GM21423 (cell line): Measurements from ENCODE around the gene PDE4D.

Source experiments
- ATAC-seq: cut with Tn5 transposase; IDR thresholded peaks from one replicate; pipeline ENCODE4 v1.9.1; 2021; ENCODE audit warnings: mild to moderate bottlenecking, moderate library complexity; ENCODE audit not compliant: unreplicated experiment

The PDE4D gene

DNA sequence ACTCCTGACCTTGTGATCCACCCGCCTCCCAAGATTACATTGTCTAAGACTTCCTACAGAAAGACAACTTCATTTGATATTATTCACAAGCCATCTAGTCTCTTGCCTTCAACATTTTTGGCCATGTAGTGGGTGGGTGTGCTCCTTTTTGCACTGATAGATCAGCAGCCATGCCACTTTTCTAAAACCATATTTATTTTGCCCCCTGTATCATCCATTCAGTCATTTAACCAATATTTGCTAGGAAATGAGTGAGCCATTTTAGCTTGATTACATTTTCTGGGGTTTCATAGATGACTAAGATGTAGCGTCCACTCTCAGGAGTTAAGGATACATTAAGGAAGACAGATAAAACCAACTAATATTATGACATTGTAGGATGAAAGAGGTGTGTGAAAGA is 755.0 kb downstream of the PDE4D start:
- ATAC-seq = no peak

- ATAC-seq = no peak
Measured at GRCh38 chr5:59137846-59138245, 755.7 kb downstream of the PDE4D start.

DNA sequence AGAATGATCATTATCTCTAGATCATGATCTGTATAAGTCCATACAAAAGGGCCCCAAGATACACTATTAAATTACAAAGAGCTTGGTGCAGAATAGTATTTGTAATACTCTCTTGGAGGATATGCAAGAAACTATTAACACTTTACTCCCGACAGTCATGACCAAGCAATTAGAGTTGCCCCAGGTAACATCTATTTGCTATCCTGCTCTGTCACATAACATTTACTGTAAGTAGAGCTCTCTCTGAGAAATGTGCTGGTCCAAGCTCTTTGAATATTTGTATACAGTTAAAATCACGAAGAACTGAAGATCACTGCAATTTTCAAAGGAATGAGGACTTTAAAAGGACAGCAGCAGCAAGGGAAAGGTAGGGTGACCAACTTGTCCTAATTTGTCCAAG is 757.0 kb downstream of the PDE4D start:
- no peak for ATAC-seq

GRCh38 chr5:59134471-59135163 is 758.9 kb downstream of the PDE4D start:
- no peak for ATAC-seq

GRCh38 chr5:59133764-59134261 is 759.7 kb downstream of the PDE4D start:
- ATAC-seq = no peak

GRCh38 chr5:59132131-59132530 is 761.4 kb downstream of the PDE4D start:
- ATAC-seq = no peak

DNA sequence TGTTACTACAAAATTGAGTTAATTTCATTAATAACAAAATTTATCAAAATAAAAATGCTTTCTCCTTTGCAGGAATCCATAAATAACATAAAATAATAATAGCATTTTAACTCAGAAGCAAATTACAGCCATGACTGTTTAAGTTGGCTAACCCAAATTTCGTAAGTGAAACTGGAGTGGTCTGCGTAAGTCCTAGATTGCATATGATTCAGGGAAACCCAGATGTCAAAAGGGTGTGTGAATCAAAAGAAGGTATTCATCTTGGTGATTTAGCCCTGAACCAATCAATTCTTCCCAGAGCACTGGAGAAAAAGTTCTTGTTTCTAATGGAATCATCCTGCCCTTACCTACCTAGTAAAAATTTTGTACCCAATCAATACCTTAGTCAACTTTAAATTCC is 763.1 kb downstream of the PDE4D start:
- no peak for ATAC-seq

DNA sequence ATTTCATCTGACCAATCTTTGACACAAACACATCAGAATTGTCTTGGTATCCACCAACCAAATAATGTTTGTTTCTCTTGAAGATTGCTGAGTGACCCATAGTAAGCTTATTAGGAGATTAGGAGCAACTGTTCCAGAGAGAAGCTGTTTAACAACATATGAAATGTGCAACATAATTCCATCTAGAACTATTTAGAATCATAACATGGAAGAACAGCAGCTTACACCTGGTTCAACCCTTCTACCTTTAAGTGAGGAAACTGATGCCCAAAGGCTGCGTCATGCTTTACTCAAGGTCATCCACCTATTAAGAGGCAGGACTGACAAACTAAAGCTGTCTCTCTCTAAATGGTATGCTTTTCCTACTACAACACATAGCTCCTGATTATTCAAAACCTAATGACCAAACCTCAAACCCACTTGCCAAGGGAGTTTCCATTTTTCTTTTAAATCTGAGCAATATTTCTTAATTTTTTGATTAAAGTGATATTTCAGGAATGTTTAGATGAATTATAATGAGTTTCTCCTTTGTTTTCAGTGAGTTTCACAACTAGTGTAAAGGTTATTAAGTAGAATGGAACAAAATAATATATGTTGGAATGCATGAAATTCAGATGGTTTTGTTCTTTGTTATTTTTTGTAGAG is 764.8 kb downstream of the PDE4D start:
- ATAC-seq = no peak

GRCh38 chr5:59126708-59127573 is 766.6 kb downstream of the PDE4D start:
- ATAC-seq = peak; percentile 19

DNA sequence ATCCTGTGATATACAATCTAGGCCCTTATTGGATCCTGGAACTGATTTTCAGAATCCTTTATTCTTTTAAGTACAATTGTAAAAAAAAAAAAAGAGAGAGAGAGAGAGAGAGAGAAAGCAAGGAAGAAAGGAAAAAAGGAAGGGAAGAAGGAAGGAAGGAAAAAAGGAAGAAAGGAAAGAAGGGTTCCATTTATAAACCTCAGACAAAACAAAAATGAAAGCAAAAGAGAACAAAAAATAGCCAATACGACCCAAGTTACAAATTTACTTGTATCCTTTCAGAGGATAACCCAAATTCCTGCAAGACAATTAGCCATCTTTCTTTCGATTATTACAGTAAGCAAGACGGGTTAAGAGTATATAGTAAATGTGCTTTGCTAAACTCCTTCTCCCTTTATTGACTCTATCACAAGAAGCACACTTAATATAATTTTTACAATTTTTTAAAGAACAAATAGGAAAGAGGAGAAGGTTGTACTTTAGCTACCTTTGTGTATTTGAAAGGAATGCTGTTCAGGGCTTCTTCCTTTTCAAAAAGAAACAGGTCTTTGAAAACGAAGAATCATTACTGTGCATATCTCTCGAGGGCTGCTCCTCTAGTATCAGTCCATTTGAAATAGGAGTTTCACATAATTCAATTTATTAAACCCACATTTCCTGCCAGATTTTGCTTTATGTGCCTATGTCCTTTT is 767.4 kb downstream of the PDE4D start:
- no peak for ATAC-seq

DNA sequence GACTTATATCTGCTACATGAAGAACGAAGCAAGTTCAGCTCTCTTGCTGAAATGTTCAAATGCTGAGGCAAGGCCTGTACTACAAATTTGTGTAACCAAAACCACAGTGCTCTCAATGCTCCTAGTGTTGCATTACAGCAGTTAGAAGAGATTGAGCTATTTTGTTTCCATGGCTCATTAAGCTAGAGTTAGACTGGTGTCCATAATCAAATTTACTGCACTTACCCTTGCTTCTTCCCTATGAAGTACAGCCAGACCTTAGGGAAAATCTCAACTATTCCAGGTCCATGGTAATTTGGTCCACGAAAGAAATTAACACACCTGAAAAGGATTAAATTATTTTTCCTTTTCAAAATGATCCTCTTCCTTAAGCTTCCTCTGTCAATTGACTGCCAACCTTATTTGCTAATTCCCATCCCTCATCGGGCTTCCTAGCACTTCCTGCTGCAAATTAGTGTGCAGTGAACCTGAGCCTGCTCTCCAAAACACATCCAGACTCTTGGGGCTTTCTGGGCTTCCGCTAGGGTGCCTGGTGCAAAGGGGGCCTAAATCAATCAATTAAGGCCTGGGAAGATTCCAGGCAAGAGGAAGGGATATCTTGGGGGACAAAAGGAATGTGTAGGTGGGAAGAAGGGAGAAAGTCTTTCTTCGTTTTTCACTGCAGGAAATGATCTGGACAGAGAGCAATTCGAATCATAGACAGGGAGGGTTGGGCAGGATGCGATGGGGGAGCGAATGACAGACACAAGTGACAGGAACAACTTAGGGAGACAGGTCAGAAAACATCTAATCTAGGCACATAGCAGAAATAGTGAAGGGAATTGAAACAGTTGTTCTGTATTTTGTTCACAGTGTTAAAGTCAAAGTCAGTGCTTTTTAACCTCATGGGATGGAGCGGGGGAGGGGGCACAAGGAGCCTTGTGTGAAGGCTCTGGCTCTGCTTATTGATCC is 768.2 kb downstream of the PDE4D start:
- ATAC-seq = no peak

DNA sequence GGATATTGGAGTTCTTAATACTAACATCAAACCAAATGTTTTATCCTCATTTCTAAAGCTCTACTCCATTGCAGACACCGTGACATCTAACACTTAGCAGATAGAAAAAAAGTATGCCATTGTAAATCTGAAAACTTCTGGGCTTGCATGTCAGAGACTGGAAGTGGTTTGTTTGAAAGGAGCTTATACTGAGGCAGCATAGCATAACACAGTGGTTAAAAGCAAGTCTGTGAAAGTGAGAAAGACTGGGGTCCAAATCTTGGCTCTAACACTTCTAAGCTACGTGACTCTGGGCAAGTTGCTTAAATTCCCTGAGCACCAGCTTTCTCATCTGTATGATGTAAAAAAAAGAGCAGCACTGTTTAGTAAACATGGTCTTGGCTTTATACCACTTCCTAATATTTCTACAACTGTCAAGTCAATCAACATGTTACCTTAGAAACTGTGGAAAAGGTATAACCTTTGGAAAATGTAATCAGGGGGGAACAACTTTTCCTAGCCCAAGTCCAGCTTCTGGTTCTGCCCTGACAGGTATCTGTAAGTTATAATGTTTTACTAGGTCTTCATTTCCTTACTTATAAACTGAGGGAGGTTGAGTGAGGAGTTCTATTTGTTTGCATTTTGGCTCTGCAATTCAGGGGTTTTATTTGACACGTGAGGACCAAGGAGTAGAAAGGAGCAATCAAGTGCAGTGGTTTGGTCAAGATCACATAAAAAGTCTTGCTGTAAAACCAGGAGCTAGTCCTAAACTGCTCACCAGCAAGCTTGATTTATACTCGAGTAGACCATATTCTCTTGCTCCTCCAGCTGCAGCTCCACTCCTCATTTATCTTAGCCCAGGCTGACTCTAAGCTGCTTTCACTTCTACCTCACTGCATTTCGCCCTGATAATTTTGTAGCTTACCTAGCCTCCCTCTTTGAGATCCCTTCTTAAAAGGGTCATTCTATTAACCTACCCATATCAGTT is 769.6 kb downstream of the PDE4D start:
- ATAC-seq = peak; percentile 54

GRCh38 chr5:59119480-59119879 is 774.0 kb downstream of the PDE4D start:
- no peak for ATAC-seq

DNA sequence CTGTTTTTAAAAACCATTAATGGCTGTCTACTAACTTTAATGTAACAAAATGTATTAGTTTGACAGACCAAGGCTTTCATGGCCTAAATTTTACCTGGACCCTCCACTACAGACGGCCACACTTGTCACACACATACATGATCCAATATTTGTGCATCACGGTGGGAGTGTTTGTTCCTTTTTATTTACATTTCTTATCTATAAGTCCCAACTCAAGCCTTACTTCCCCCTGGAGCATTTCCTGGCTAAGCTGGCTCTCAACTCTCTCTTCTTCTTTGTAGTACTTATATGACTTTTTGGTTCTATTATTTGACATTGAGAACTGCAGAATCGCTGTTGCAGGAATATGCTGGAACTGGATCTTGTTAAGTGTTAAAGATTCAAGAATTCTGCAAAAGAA is 776.2 kb downstream of the PDE4D start:
- no peak for ATAC-seq

GRCh38 chr5:59116231-59116865 is 777.2 kb downstream of the PDE4D start:
- ATAC-seq = no peak

GRCh38 chr5:59115345-59115744 is 778.2 kb downstream of the PDE4D start:
- ATAC-seq = no peak

DNA sequence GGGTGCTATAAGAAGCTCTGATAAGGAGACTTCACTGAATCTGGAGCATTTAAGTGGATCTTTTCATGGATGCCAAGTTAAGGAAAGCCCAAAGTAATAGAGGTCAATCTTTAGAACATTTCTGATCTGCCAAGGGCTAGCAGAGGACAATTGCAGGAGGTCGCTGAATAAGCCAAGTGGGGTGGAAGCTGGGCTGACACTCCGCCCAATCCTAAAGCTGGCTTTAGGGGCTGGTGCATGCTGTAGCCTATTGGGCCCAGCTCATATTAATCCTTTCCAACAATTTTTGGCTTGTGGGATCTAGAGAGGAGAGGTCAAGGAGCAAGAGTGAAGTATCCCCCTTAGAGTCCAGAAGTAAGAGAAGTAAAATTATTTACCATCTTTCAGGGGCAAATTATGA is 784.1 kb downstream of the PDE4D start:
- no peak for ATAC-seq

DNA sequence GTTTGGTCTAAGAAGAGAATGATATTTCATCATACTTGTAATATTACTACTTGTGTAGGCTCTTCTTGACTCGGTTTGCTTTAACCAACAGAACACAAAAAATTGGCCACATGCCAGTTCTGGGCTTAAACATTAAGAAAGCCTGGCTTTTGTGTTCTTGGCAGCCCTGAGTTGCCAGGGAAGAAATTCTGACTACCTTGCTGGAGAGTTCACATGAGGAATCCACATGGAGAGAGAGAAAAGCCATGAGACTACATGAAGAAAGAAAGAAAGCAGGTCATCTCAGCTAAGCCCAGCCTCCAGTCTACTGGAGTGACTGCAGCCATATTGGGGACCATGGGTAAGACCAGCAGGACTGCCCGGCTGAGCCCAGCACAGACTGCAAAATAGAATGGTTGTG is 785.8 kb downstream of the PDE4D start:
- ATAC-seq = no peak
